WTC11 (cell line): ENCODE data around the gene KNDC1. TPM values are rescaled to one million over a fixed set of nuclear protein-coding genes. Genes with fewer than 3 reads are reported as not detected.
"Not testable (repeated sequence)": the region's sequence is repeated elsewhere in the genome, so short reads cannot be mapped to it uniquely, and the experiment has no call there.

Experiments
- ATAC-seq: fragments of 200-7000 bp; cut with Tn5 transposase; 2 replicates; pipeline ENCODE4 v1.10.0; 2021; ENCODE audit warnings: mild to moderate bottlenecking, moderate library complexity
- CTCF ChIA-PET: fragments of 300-600 bp; sonication (Branson Sonifier 250); formaldehyde crosslinking; loops from one replicate; lab custom pipeline; 2021; ENCODE audit warnings: antibody characterized with exemption; lab: Charles Lee
- POLR2A ChIA-PET: fragments of 350-600 bp; sonication (Branson Sonifier 250); formaldehyde crosslinking; loops from one replicate; lab custom pipeline; 2021; ENCODE audit warnings: antibody characterized with exemption; lab: Charles Lee
- DNase-seq: peaks from one replicate; pipeline ENCODE4 v3.0.0; 2021; ENCODE audit warnings: low spot score
- H3K27ac Mint-ChIP-seq: 2 replicates; pipeline ENCODE4 v1.8.0; 2021; ENCODE audit warnings: mixed read lengths
- H3K27me3 Mint-ChIP-seq: 2 replicates; pipeline ENCODE4 v1.8.0; 2021; ENCODE audit warnings: low read depth, mild to moderate bottlenecking, moderate library complexity, mixed read lengths
- H3K36me3 Mint-ChIP-seq: 2 replicates; pipeline ENCODE4 v1.8.0; 2021; ENCODE audit warnings: mixed read lengths
- H3K4me1 Mint-ChIP-seq: 2 replicates; pipeline ENCODE4 v1.8.0; 2022; ENCODE audit warnings: mixed read lengths
- H3K4me3 Mint-ChIP-seq: 2 replicates; pipeline ENCODE4 v1.8.0; 2021; ENCODE audit warnings: mild to moderate bottlenecking, moderate library complexity, mixed read lengths
- H3K9me3 Mint-ChIP-seq: 2 replicates; pipeline ENCODE4 v1.8.0; 2021; ENCODE audit warnings: mixed read lengths
- ARID4B ChIP-seq: sonication (generic); formaldehyde crosslinking; IDR thresholded peaks from 2 replicates; pipeline ENCODE4 v1.8.0; 2023; ENCODE audit warnings: missing genetic modification reagents, mild to moderate bottlenecking, borderline replicate concordance
- CTCF ChIP-seq: fragments of 200-600 bp; IDR thresholded peaks from 2 replicates; pipeline ENCODE4 v1.8.0; 2022; ENCODE audit warnings: antibody characterized with exemption
- E2F4 ChIP-seq: sonication (generic); formaldehyde crosslinking; IDR thresholded peaks from 2 replicates; pipeline ENCODE4 v1.8.1; 2022; ENCODE audit warnings: low read depth, mild to moderate bottlenecking, moderate library complexity, missing genetic modification reagents, borderline replicate concordance
- ESRRA ChIP-seq: sonication (generic); formaldehyde crosslinking; IDR thresholded peaks from 2 replicates; pipeline ENCODE4 v1.8.1; 2022; ENCODE audit warnings: mild to moderate bottlenecking, missing genetic modification reagents, borderline replicate concordance
- ETV6 ChIP-seq: sonication (generic); formaldehyde crosslinking; IDR thresholded peaks from 2 replicates; pipeline ENCODE4 v1.8.1; 2022; ENCODE audit warnings: mild to moderate bottlenecking, missing genetic modification reagents
- FOXK1 ChIP-seq: sonication (generic); formaldehyde crosslinking; IDR thresholded peaks from 2 replicates; pipeline ENCODE4 v1.8.0; 2022; ENCODE audit warnings: mild to moderate bottlenecking, moderate library complexity, missing genetic modification reagents
- FOXP1 ChIP-seq: sonication (generic); formaldehyde crosslinking; IDR thresholded peaks from 2 replicates; pipeline ENCODE4 v1.8.0; 2022; ENCODE audit warnings: missing genetic modification reagents, mild to moderate bottlenecking, moderate library complexity, borderline replicate concordance
- HMGA2 ChIP-seq: fragments of 250-450 bp; sonication (Bioruptor Pico); IDR thresholded peaks from 2 replicates; pipeline ENCODE4 v1.4.0; 2021; ENCODE audit warnings: mild to moderate bottlenecking, moderate library complexity
- KAT7 ChIP-seq: sonication (generic); formaldehyde crosslinking; IDR thresholded peaks from 2 replicates; pipeline ENCODE4 v1.8.1; 2023; ENCODE audit warnings: missing genetic modification reagents, mild to moderate bottlenecking, borderline replicate concordance
- MAX ChIP-seq: sonication (generic); formaldehyde crosslinking; IDR thresholded peaks from 2 replicates; pipeline ENCODE4 v1.8.0; 2022; ENCODE audit warnings: mild to moderate bottlenecking, missing genetic modification reagents
- MXD4 ChIP-seq: fragments of 250-450 bp; sonication (Bioruptor Pico); IDR thresholded peaks from 2 replicates; pipeline ENCODE4 v1.8.0; 2021; ENCODE audit warnings: mild to moderate bottlenecking, moderate library complexity, borderline replicate concordance
- MYBL2 ChIP-seq: sonication (generic); formaldehyde crosslinking; IDR thresholded peaks from 2 replicates; pipeline ENCODE4 v1.8.1; 2023; ENCODE audit warnings: mild to moderate bottlenecking, moderate library complexity, missing genetic modification reagents
- NR2C2 ChIP-seq: sonication (generic); formaldehyde crosslinking; IDR thresholded peaks from 2 replicates; pipeline ENCODE4 v1.8.0; 2022; ENCODE audit warnings: mild to moderate bottlenecking, missing genetic modification reagents
- OVOL2 ChIP-seq: fragments of 250-450 bp; sonication (Bioruptor Pico); IDR thresholded peaks from 2 replicates; pipeline ENCODE4 v1.9.0; 2021; ENCODE audit warnings: mild to moderate bottlenecking, borderline replicate concordance
- PRRX2 ChIP-seq: fragments of 250-450 bp; sonication (Bioruptor Pico); IDR thresholded peaks from 2 replicates; pipeline ENCODE4 v1.8.0; 2021; ENCODE audit warnings: mild to moderate bottlenecking
- USF1 ChIP-seq: sonication (generic); formaldehyde crosslinking; IDR thresholded peaks from 2 replicates; pipeline ENCODE4 v1.8.0; 2022; ENCODE audit warnings: mild to moderate bottlenecking, missing genetic modification reagents
- ZBTB21 ChIP-seq: sonication (generic); formaldehyde crosslinking; IDR thresholded peaks from 2 replicates; pipeline ENCODE4 v1.8.1; 2023; ENCODE audit warnings: mild to moderate bottlenecking, missing genetic modification reagents, borderline replicate concordance
- ZNF281 ChIP-seq: sonication (generic); formaldehyde crosslinking; IDR thresholded peaks from 2 replicates; pipeline ENCODE4 v1.8.0; 2023; ENCODE audit warnings: mild to moderate bottlenecking, missing genetic modification reagents
- ZNF423 ChIP-seq: fragments of 250-450 bp; sonication (Bioruptor Pico); IDR thresholded peaks from 2 replicates; pipeline ENCODE4 v2.1.2; 2022; ENCODE audit warnings: mild to moderate bottlenecking, moderate library complexity
- total RNA-seq: library from RNA; stranded (reverse); gene quantifications from 3 replicates; pipeline ENCODE4 v1.2.3, GENCODE V29; 2021

KNDC1 gene
- total RNA-seq, 1 experiment from 2014 or later = 26.6 TPM

- TF ChIP-seq ZNF281 = peak; percentile 21; the same call in 1 of the 2 replicates
- peak; percentile 91 for TF ChIP-seq MAX (CRISPR knock-in tag)
- peak; percentile 66 for TF ChIP-seq USF1 (CRISPR knock-in tag)
- 0 out of 2 replicates have a peak, but pooled peaks have one; percentile 11 for TF ChIP-seq NR2C2
- TF ChIP-seq FOXK1 = peak; percentile 53; the same call in 1 of the 2 replicates
- TF ChIP-seq ESRRA (CRISPR knock-in tag) = peak; percentile 67; the same call in 1 of the 2 replicates
- TF ChIP-seq ETV6 (CRISPR knock-in tag) = 0 out of 2 replicates have a peak, but pooled peaks have one; percentile 22
- no peak for TF ChIP-seq CTCF
- 0 out of 2 replicates have a peak, but pooled peaks have one; percentile 12 for TF ChIP-seq MYBL2
- no peak for TF ChIP-seq HMGA2
- TF ChIP-seq ARID4B (CRISPR knock-in tag) = peak; percentile 62; the same call in 1 of the 2 replicates
- TF ChIP-seq FOXP1 (CRISPR knock-in tag) = 0 out of 2 replicates have a peak, but pooled peaks have one; percentile 30
- TF ChIP-seq ZBTB21 (CRISPR knock-in tag) = no peak
- TF ChIP-seq MXD4 (CRISPR knock-in tag) = no peak
These were observed 71.4 kb downstream of the KNDC1 start (continued) for GRCh38 chr10:133231244-133231945.

- ATAC-seq (peak; percentile 38), DNase-seq (peak; percentile 40)
- ChIA-PET POLR2A (no interaction called here), CTCF (interaction anchor here (1.6 kb wide), 1 partner anchor 14 kb away, joined by 5 read pairs; no protein-coding TSS in a partner anchor)
- H3K27me3 Mint-ChIP-seq = peaks cover 63% of the 10 kb centered on the region
- TF ChIP-seq ESRRA (CRISPR knock-in tag) = no peak
- 0 out of 2 replicates have a peak, but pooled peaks have one; percentile 41 for TF ChIP-seq KAT7 (CRISPR knock-in tag)
- no peak for TF ChIP-seq PRRX2 (CRISPR knock-in tag)
- TF ChIP-seq MAX (CRISPR knock-in tag) = peak; percentile 55; the same call in 1 of the 2 replicates
- no peak for TF ChIP-seq OVOL2 (CRISPR knock-in tag)
- TF ChIP-seq E2F4 (CRISPR knock-in tag) = no peak
- TF ChIP-seq ZNF423 (CRISPR knock-in tag) = peak; percentile 78
- TF ChIP-seq ETV6 (CRISPR knock-in tag) = peak; percentile 29; the same call in 1 of the 2 replicates
- H3K4me1 Mint-ChIP-seq = peaks cover 38% of the 10 kb centered on the region
- 0 out of 2 replicates have a peak overlapping the region, but pooled peaks have one; percentile 36 for H3K27ac Mint-ChIP-seq
- peak overlapping the region; percentile 80 for H3K4me3 Mint-ChIP-seq
- peaks cover 4% of the 10 kb centered on the region for H3K36me3 Mint-ChIP-seq
- H3K9me3 Mint-ChIP-seq = no peaks in the 10 kb centered on the region
These were observed 72.0 kb downstream of the KNDC1 start for GRCh38 chr10:133231946-133232574.

GRCh38 chr10:133234796-133235195, 74.8 kb downstream of the KNDC1 start:
- DNase-seq, H3K9me3 Mint-ChIP-seq, ATAC-seq, H3K36me3 Mint-ChIP-seq, CTCF ChIA-PET, POLR2A ChIA-PET, H3K27ac Mint-ChIP-seq: not testable (repeated sequence)
- Mint-ChIP-seq H3K4me3 (peak overlapping the region; percentile 60), H3K27me3 (peaks cover 68% of the 10 kb centered on the region), H3K4me1 (peaks cover 40% of the 10 kb centered on the region)
